HepG2 (cell line): ENCODE measurements around the gene GPR39. TPM values are rescaled to one million over a fixed set of nuclear protein-coding genes. Genes with fewer than 3 reads are reported as not detected.

ENCODE experiments used
- ARNT ChIP-seq: fragments of 450-650 bp; IDR thresholded peaks from 2 replicates; pipeline ENCODE4 v1.6.1; 2017
- DPF2 ChIP-seq: sonication (generic); formaldehyde crosslinking; IDR thresholded peaks from 2 replicates; pipeline ENCODE4 v1.4.0; 2020; ENCODE audit warnings: mild to moderate bottlenecking, low read depth, missing genetic modification reagents, borderline replicate concordance
- FOXO1 ChIP-seq: sonication (generic); formaldehyde crosslinking; IDR thresholded peaks from 2 replicates; pipeline ENCODE4 v1.4.0; 2020; ENCODE audit warnings: missing genetic modification reagents
- GABPA ChIP-seq, 2 experiments: IDR thresholded peaks; 2 replicates each; pipeline ENCODE4 v1.6.1; 2011 to 2016; ENCODE audit warnings: low read depth in 2 of 2, low read length in 1 of 2, missing biosample characterization in 1 of 2, missing genetic modification characterization in 1 of 2
- GTF3A ChIP-seq: sonication (generic); formaldehyde crosslinking; conservative IDR thresholded peaks from 2 replicates; pipeline ENCODE4 v1.4.0; 2020; ENCODE audit warnings: mild to moderate bottlenecking, missing genetic modification reagents
- HOXA7 ChIP-seq: sonication (generic); formaldehyde crosslinking; IDR thresholded peaks from 2 replicates; pipeline ENCODE4 v1.8.1; 2022; ENCODE audit warnings: mild to moderate bottlenecking, missing genetic modification reagents, moderate library complexity
- KAT8 ChIP-seq: IDR thresholded peaks from 2 replicates; pipeline ENCODE4 v1.6.1; 2016; ENCODE audit warnings: missing genetic modification reagents, missing compliant biosample characterization
- MIER2 ChIP-seq: IDR thresholded peaks from 2 replicates; pipeline ENCODE4 v1.6.1; 2016; ENCODE audit warnings: missing biosample characterization, missing genetic modification reagents
- MXI1 ChIP-seq: IDR thresholded peaks from 3 replicates; pipeline ENCODE4 v1.6.1; 2012; ENCODE audit warnings: low read depth, low read length, inconsistent platforms, borderline replicate concordance
- NFATC3 ChIP-seq: sonication (generic); formaldehyde crosslinking; IDR thresholded peaks from 2 replicates; pipeline ENCODE4 v1.5.1; 2020; ENCODE audit warnings: mild to moderate bottlenecking, missing genetic modification reagents
- NFE2L2 ChIP-seq: fragments of 150-350 bp; IDR thresholded peaks from 2 replicates; pipeline ENCODE4 v1.6.1; 2014; ENCODE audit warnings: low read length
- PBX3 ChIP-seq: sonication (generic); formaldehyde crosslinking; IDR thresholded peaks from 2 replicates; pipeline ENCODE4 v1.8.1; 2023; ENCODE audit warnings: missing genetic modification reagents, inconsistent platforms, borderline replicate concordance
- REST ChIP-seq, 2 experiments: IDR thresholded peaks; 2 replicates each; pipeline ENCODE4 v1.6.1; 2011 to 2012; ENCODE audit warnings: low read length in 2 of 2, borderline replicate concordance in 1 of 2, low read depth in 1 of 2, mild to moderate bottlenecking in 1 of 2, moderate library complexity in 1 of 2
- RFX3 ChIP-seq: IDR thresholded peaks from 2 replicates; pipeline ENCODE4 v1.6.1; 2016; ENCODE audit warnings: missing biosample characterization, missing genetic modification reagents
- RXRB ChIP-seq: IDR thresholded peaks from 2 replicates; pipeline ENCODE4 v1.6.1; 2016; ENCODE audit warnings: borderline replicate concordance, missing genetic modification reagents, missing compliant biosample characterization
- SAFB2 ChIP-seq: sonication (generic); formaldehyde crosslinking; IDR thresholded peaks from 2 replicates; pipeline ENCODE4 v1.5.1; 2020; ENCODE audit warnings: missing genetic modification reagents, low read depth, mild to moderate bottlenecking, borderline replicate concordance
- SOX13 ChIP-seq, 3 experiments: fragments of 450-650 bp in 1 of 3; sonication (generic) in 1 of 3; formaldehyde crosslinking in 1 of 3; IDR thresholded peaks in 2 of 3; conservative IDR thresholded peaks in 1 of 3; 2 replicates each; pipeline versions ENCODE4 v1.5.0 to v1.6.1; 2016 to 2020; ENCODE audit warnings: antibody characterized with exemption in 1 of 3, mild to moderate bottlenecking in 1 of 3, missing compliant biosample characterization in 1 of 3, missing genetic modification reagents in 1 of 3, moderate library complexity in 1 of 3
- TEAD2 ChIP-seq: sonication (generic); formaldehyde crosslinking; IDR thresholded peaks from 2 replicates; pipeline ENCODE4 v1.9.0; 2021; ENCODE audit warnings: missing genetic modification reagents
- ZMAT5 ChIP-seq: sonication (generic); formaldehyde crosslinking; IDR thresholded peaks from 2 replicates; pipeline ENCODE4 v1.5.0; 2020; ENCODE audit warnings: mild to moderate bottlenecking, low read depth, missing genetic modification reagents, borderline replicate concordance
- ZNF232 ChIP-seq: sonication (generic); formaldehyde crosslinking; IDR thresholded peaks from 2 replicates; pipeline ENCODE4 v1.4.0; 2020; ENCODE audit warnings: missing genetic modification reagents, borderline replicate concordance
- ZNF280B ChIP-seq: sonication (generic); formaldehyde crosslinking; IDR thresholded peaks from 2 replicates; pipeline ENCODE4 v1.5.0; 2020; ENCODE audit warnings: missing genetic modification reagents, mild to moderate bottlenecking, borderline replicate concordance
- ZNF367 ChIP-seq: sonication (generic); formaldehyde crosslinking; IDR thresholded peaks from 2 replicates; pipeline ENCODE4 v1.4.0; 2020; ENCODE audit warnings: missing genetic modification reagents, borderline replicate concordance
- ZNF44 ChIP-seq: sonication (generic); formaldehyde crosslinking; IDR thresholded peaks from 2 replicates; pipeline ENCODE4 v1.5.1; 2020; ENCODE audit warnings: mild to moderate bottlenecking, missing genetic modification reagents
- ZNF543 ChIP-seq: sonication (generic); formaldehyde crosslinking; IDR thresholded peaks from 2 replicates; pipeline ENCODE4 v1.4.0; 2020; ENCODE audit warnings: mild to moderate bottlenecking, missing genetic modification reagents
- polyA plus RNA-seq, 8 experiments: library from polyadenylated mRNA; depleted of rRNA in 3 of 8; stranded (reverse) in 7 of 8; unstranded in 1 of 8; fragments of >200 nt; fragmentation: Illumina TruSeq in 4 of 8; extraction: Trizol in 4 of 8; gene quantifications; 2 replicates each; pipeline versions ENCODE4 v1.2.1 to v1.2.3, GENCODE V29; 2011 to 2016; ENCODE audit warnings: low read depth in 4 of 8, missing spikeins in 1 of 8, mixed read lengths in 1 of 8; ENCODE audit not compliant: insufficient read depth in 1 of 8
- total RNA-seq, 5 experiments: library from RNA; depleted of rRNA; stranded (reverse); fragments of >200 nt; fragmentation: Illumina TruSeq; extraction: Trizol; gene quantifications; 2 replicates each; pipeline ENCODE4 v1.2.3, GENCODE V29; 2016; ENCODE audit warnings: low read depth in 1 of 5

Gene GPR39
- total and polyA plus RNA-seq, 2 of the 13 experiments (the other 11 are each of a cell fraction or from before 2014, with no cell fraction given), result 0.16 to 0.62 TPM

GRCh38 chr2:132632000-132632649, 215.5 kb downstream of the GPR39 start (continued):
- TF ChIP-seq SOX13 (IDR thresholded peaks at IDR 0.05), result no peak
- TF ChIP-seq SOX13 (CRISPR knock-in tag; conservative IDR thresholded peaks at IDR 0.05 in 1 of 2, IDR thresholded peaks at IDR 0.05 in 1 of 2), result peak in 1 of 2 experiments; percentile 73; a peak in 2 of 4 replicates
- no peak for TF ChIP-seq MXI1
- TF ChIP-seq GTF3A (CRISPR knock-in tag), result no peak
- no peak for TF ChIP-seq NFE2L2
- no peak for TF ChIP-seq DPF2 (CRISPR knock-in tag)
- TF ChIP-seq FOXO1, result no peak; the same call in 1 of the 2 replicates
- TF ChIP-seq NFATC3 (CRISPR knock-in tag), result no peak
- TF ChIP-seq RFX3 (CRISPR knock-in tag), result no peak
- no peak for TF ChIP-seq PBX3 (CRISPR knock-in tag)
- no peak for TF ChIP-seq GABPA (IDR thresholded peaks at IDR 0.05; ENCODE audit: low read depth, low read length)
- TF ChIP-seq GABPA (CRISPR knock-in tag; IDR thresholded peaks at IDR 0.05; ENCODE audit: low read depth), result no peak
- no peak for TF ChIP-seq ZNF44 (CRISPR knock-in tag)
- TF ChIP-seq SAFB2 (CRISPR knock-in tag), result no peak
- TF ChIP-seq ZNF367 (CRISPR knock-in tag), result no peak
- no peak for TF ChIP-seq ARNT
- 0 out of 2 replicates have a peak, but pooled peaks have one; percentile 25 for TF ChIP-seq MIER2 (CRISPR knock-in tag)
- TF ChIP-seq ZNF232, result no peak
- TF ChIP-seq TEAD2, result no peak
- no peak for TF ChIP-seq KAT8 (CRISPR knock-in tag)
- TF ChIP-seq ZNF280B (CRISPR knock-in tag), result no peak
- TF ChIP-seq REST (IDR thresholded peaks at IDR 0.05; ENCODE audit: borderline replicate concordance in 1 of 2, low read depth in 1 of 2, low read length in 2 of 2), result peak in 1 of 2 experiments; percentile 29; a peak in 1 of 4 replicates
- TF ChIP-seq HOXA7 (CRISPR knock-in tag), result no peak
- TF ChIP-seq ZNF543 (CRISPR knock-in tag), result no peak
- peak; percentile 52; the same call in 1 of the 2 replicates for TF ChIP-seq RXRB (CRISPR knock-in tag)
- no peak for TF ChIP-seq ZMAT5 (CRISPR knock-in tag)
